ENCODE results near the gene RBM34. TPM values are rescaled to one million over a fixed set of nuclear protein-coding genes. Genes with fewer than 3 reads are reported as not detected.

Gene RBM34
- total RNA-seq, 1 donor from 2014 or later, result 68.4 TPM

- Mint-ChIP-seq H3K36me3 (ENCODE audit: insufficient read depth) (peaks cover 46% of the 10 kb centered on the region), H3K27ac (no peak overlapping the region), H3K27me3 (no peaks in the 10 kb centered on the region), H3K4me1 (ENCODE audit: low read depth) (no peaks in the 10 kb centered on the region), H3K4me3 (ENCODE audit: low read depth) (no peak overlapping the region), H3K9me3 (ENCODE audit: low read depth) (no peaks in the 10 kb centered on the region)
- no peak for DNase-seq (ENCODE audit: low spot score, unreplicated experiment)
- TF ChIP-seq CTCF (IDR thresholded peaks at IDR 0.05; ENCODE audit: unreplicated experiment), result no peak
Observed at GRCh38 chr1:235136111-235136510, 24.9 kb downstream of the RBM34 start.

- Mint-ChIP-seq H3K36me3 (ENCODE audit: insufficient read depth) (peaks cover 42% of the 10 kb centered on the region), H3K9me3 (ENCODE audit: low read depth) (no peaks in the 10 kb centered on the region), H3K4me1 (ENCODE audit: low read depth) (peaks cover 4% of the 10 kb centered on the region), H3K27me3 (no peaks in the 10 kb centered on the region), H3K27ac (no peak overlapping the region), H3K4me3 (ENCODE audit: low read depth) (no peak overlapping the region)
- TF ChIP-seq CTCF (IDR thresholded peaks at IDR 0.05; ENCODE audit: unreplicated experiment), result no peak
- no peak for DNase-seq (ENCODE audit: low spot score, unreplicated experiment)
Observed at GRCh38 chr1:235134171-235134570, 26.9 kb downstream of the RBM34 start.

GRCh38 chr1:235133086-235133485, 28.0 kb downstream of the RBM34 start:
- Mint-ChIP-seq H3K4me1 (ENCODE audit: low read depth) (peaks cover 6% of the 10 kb centered on the region), H3K9me3 (ENCODE audit: low read depth) (no peaks in the 10 kb centered on the region), H3K4me3 (ENCODE audit: low read depth) (no peak overlapping the region), H3K36me3 (ENCODE audit: insufficient read depth) (peaks cover 37% of the 10 kb centered on the region), H3K27me3 (no peaks in the 10 kb centered on the region), H3K27ac (no peak overlapping the region)
- DNase-seq (ENCODE audit: low spot score, unreplicated experiment), result no peak
- no peak for TF ChIP-seq CTCF (IDR thresholded peaks at IDR 0.05; ENCODE audit: unreplicated experiment)

- H3K4me3 Mint-ChIP-seq (ENCODE audit: low read depth), result no peak overlapping the region
- H3K27me3 Mint-ChIP-seq, result no peaks in the 10 kb centered on the region
- TF ChIP-seq CTCF (IDR thresholded peaks at IDR 0.05; ENCODE audit: unreplicated experiment), result no peak
- no peak overlapping the region for H3K27ac Mint-ChIP-seq
- no peaks in the 10 kb centered on the region for H3K9me3 Mint-ChIP-seq (ENCODE audit: low read depth)
- DNase-seq (ENCODE audit: low spot score, unreplicated experiment), result no peak
- peaks cover 31% of the 10 kb centered on the region for H3K36me3 Mint-ChIP-seq (ENCODE audit: insufficient read depth)
- H3K4me1 Mint-ChIP-seq (ENCODE audit: low read depth), result peaks cover 13% of the 10 kb centered on the region
Observed at GRCh38 chr1:235131961-235132360, 29.1 kb downstream of the RBM34 start.

GRCh38 chr1:235130766-235131270, 30.2 kb downstream of the RBM34 start:
- H3K9me3 Mint-ChIP-seq (ENCODE audit: low read depth), result no peaks in the 10 kb centered on the region
- no peak for TF ChIP-seq CTCF (IDR thresholded peaks at IDR 0.05; ENCODE audit: unreplicated experiment)
- no peak for DNase-seq (ENCODE audit: low spot score, unreplicated experiment)
- peak overlapping the region; percentile 67 for H3K27ac Mint-ChIP-seq
- no peaks in the 10 kb centered on the region for H3K27me3 Mint-ChIP-seq
- H3K4me3 Mint-ChIP-seq (ENCODE audit: low read depth), result no peak overlapping the region
- peaks cover 21% of the 10 kb centered on the region for H3K4me1 Mint-ChIP-seq (ENCODE audit: low read depth)
- H3K36me3 Mint-ChIP-seq (ENCODE audit: insufficient read depth), result peaks cover 26% of the 10 kb centered on the region
